ENCODE data around the gene DGKB.

DGKB gene

GRCh38 chr7:14596421-14596820 is 306.1 kb downstream of the DGKB start:
- DNase-seq = no peak
- H3K36me3 ChIP-seq = no peaks in the 10 kb centered on the region
- TF ChIP-seq CTCF (IDR thresholded peaks at IDR 0.05; ENCODE audit: low read depth, low read length) = no peak
- no peaks in the 10 kb centered on the region for H3K9me3 ChIP-seq
- H3K4me3 ChIP-seq (ENCODE audit: low read depth, low read length) = no peak overlapping the region
- no peaks in the 10 kb centered on the region for H3K27me3 ChIP-seq
- peaks cover 15% of the 10 kb centered on the region for H3K4me1 ChIP-seq

- Histone ChIP-seq H3K4me1 (peaks cover 8% of the 10 kb centered on the region; the same call in 1 of the 2 replicates), H3K4me3 (ENCODE audit: low read depth, low read length) (no peak overlapping the region), H3K9me3 (peaks cover 4% of the 10 kb centered on the region; the same call in 1 of the 2 replicates), H3K36me3 (no peaks in the 10 kb centered on the region), H3K27me3 (no peaks in the 10 kb centered on the region)
- no peak for DNase-seq
- TF ChIP-seq CTCF (IDR thresholded peaks at IDR 0.05; ENCODE audit: low read depth, low read length) = no peak
Observed at GRCh38 chr7:14590206-14590605, 312.3 kb downstream of the DGKB start.

- H3K9me3 ChIP-seq = peaks cover 4% of the 10 kb centered on the region; the same call in 1 of the 2 replicates
- H3K27me3 ChIP-seq = no peaks in the 10 kb centered on the region
- no peaks in the 10 kb centered on the region for H3K4me1 ChIP-seq
- no peak for DNase-seq
- TF ChIP-seq CTCF (IDR thresholded peaks at IDR 0.05; ENCODE audit: low read depth, low read length) = no peak
- H3K4me3 ChIP-seq (ENCODE audit: low read depth, low read length) = no peak overlapping the region
- H3K36me3 ChIP-seq = no peaks in the 10 kb centered on the region
Observed at GRCh38 chr7:14585232-14585631, 317.3 kb downstream of the DGKB start.

- no peak for DNase-seq
- H3K4me3 ChIP-seq (ENCODE audit: low read depth, low read length) = no peak overlapping the region
- H3K36me3 ChIP-seq = no peaks in the 10 kb centered on the region
- H3K9me3 ChIP-seq = peaks cover 4% of the 10 kb centered on the region; the same call in 1 of the 2 replicates
- no peaks in the 10 kb centered on the region for H3K27me3 ChIP-seq
- no peaks in the 10 kb centered on the region for H3K4me1 ChIP-seq
- TF ChIP-seq CTCF (IDR thresholded peaks at IDR 0.05; ENCODE audit: low read depth, low read length) = no peak
Observed at GRCh38 chr7:14583518-14583917, 319.0 kb downstream of the DGKB start.

GRCh38 chr7:14582010-14582409 is 320.5 kb downstream of the DGKB start:
- no peak for TF ChIP-seq CTCF (IDR thresholded peaks at IDR 0.05; ENCODE audit: low read depth, low read length)
- Histone ChIP-seq H3K27me3 (no peaks in the 10 kb centered on the region), H3K4me3 (ENCODE audit: low read depth, low read length) (no peak overlapping the region), H3K9me3 (peaks cover 4% of the 10 kb centered on the region; the same call in 1 of the 2 replicates), H3K36me3 (no peaks in the 10 kb centered on the region), H3K4me1 (no peaks in the 10 kb centered on the region)
- no peak for DNase-seq

GRCh38 chr7:14579971-14580370 is 322.6 kb downstream of the DGKB start:
- DNase-seq = no peak
- H3K36me3 ChIP-seq = no peaks in the 10 kb centered on the region
- no peak for TF ChIP-seq CTCF (IDR thresholded peaks at IDR 0.05; ENCODE audit: low read depth, low read length)
- H3K4me1 ChIP-seq = no peaks in the 10 kb centered on the region
- H3K4me3 ChIP-seq (ENCODE audit: low read depth, low read length) = no peak overlapping the region
- no peaks in the 10 kb centered on the region for H3K27me3 ChIP-seq
- H3K9me3 ChIP-seq = no peaks in the 10 kb centered on the region
